Measurements from ENCODE around the gene PLAU.
"Not testable (repeated sequence)": the region's sequence is repeated elsewhere in the genome, so short reads cannot be mapped to it uniquely, and the experiment has no call there.

Gene PLAU

GRCh38 chr10:73955719-73956118 is 44.8 kb downstream of the PLAU start:
- no peak for DNase-seq

- peak; percentile 26 to 36 for DNase-seq
Observed at GRCh38 chr10:73956476-73957359, 45.8 kb downstream of the PLAU start.

GRCh38 chr10:73959484-73960243 is 48.7 kb downstream of the PLAU start:
- DNase-seq = no peak

GRCh38 chr10:73962386-73962785 is 51.5 kb downstream of the PLAU start:
- no peak for DNase-seq

GRCh38 chr10:73963533-73963932 is 52.6 kb downstream of the PLAU start:
- DNase-seq = not testable (repeated sequence)

DNA sequence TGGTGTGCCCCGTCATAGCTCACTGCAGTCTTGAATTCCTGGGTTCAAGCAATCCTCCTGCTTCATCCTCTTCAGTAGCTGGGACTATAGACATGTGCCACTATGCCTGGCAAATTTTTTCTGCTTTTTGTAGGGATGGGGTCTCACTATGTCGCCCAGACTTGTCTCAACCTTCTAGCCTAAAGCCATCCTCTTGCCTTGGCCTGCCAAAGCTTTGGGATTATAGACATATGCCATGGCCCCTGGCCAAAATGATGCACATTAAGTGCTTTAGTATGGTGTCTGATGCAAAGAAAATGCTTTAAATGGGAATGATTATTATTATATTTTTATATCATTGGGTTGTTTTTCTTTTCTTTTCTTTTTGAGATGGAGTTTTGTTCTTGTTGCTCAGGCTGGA is 53.8 kb downstream of the PLAU start:
- no peak for DNase-seq

DNA sequence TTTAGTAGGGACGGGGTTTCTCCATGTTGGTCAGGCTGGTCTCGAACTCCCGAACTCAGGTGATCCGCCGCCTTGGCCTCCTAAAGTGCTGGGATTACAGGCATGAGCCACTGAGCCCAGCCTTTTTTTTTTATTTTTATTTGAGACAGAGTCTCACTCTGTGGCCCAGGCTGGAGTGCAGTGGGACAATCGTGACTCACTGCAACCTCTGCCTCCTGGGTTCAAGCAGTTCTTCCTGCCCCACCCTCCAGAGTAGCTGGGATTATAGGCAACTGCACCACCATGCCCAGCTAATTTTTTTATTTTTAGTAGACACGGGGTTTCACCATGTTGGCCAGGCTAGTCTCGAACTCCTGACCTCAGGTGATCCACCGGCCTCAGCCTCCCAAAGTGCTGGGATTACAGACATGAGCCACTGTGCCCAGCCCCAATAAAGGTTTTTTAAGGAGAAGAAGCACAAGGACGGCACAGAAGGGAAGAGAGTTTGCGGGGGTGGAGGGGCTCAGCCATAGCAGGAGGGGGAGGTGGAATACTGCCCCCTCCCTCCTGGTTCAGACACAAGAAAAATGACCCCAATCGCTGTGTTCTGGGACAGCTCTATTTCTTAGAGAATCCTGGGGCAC is 54.4 kb downstream of the PLAU start:
- DNase-seq = not testable (repeated sequence)

DNA sequence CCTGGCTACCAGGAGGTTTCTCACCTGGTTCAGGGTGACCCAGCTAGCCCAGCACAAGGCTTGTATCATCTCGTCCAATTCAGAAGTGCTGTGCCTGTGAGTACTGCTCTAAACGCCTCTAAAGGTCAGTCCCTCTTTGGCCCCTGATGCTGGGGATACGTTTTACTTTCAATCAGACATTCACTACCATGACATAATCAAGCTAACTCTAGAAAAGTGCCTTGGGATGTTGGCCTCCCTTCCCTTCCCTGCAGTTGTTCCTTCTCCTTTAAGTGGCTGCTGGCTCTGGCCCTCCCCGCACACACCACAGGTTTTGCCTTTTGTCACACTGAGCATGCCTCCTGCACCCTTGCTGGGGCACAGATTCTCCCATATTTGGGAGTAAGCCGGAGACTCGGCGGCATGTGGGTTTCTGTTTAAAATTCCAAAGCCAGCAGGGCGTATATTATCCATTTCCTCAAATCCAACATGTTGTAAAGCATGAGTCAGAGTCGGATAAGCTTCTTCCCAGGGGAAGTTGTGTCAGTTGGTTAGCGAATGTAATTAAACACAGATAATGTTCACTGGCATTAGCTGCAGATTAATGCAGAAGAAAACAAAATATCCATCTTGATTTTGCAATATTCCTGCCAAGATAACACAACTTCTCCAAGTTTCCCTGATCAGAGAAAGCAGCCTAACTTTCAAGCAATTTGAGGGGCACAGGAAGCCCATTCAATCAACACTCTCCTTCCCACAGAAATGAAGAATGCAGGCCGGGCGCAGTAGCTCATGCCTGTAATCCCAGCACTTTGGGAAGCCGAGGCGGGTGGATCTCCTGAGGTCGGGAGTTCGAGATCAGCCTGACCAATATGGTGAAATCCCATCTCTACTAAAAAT is 55.2 kb downstream of the PLAU start:
- no peak for DNase-seq

- no peak for DNase-seq
Observed at GRCh38 chr10:73967022-73967429, 56.1 kb downstream of the PLAU start.
